K562 (cell line): ENCODE measurements around the gene TGM1. TPM values are rescaled to one million over a fixed set of nuclear protein-coding genes. Genes with fewer than 3 reads are reported as not detected.

ENCODE experiments used
- ATAC-seq: fragments of 200-7000 bp; cut with Tn5 transposase; 3 replicates; pipeline ENCODE4 v1.9.1; 2020; ENCODE audit warnings: moderate library complexity
- BruUV-seq: library from RNA; stranded (reverse); fragments of 400-500 nt; replicated peaks from 2 replicates; lab custom pipeline; 2021; lab: Mats Ljungman, UMichigan
- CTCF ChIA-PET: fragments of 300-600 bp; formaldehyde crosslinking; extraction: SDS; loops from one replicate; lab custom pipeline; 2021; ENCODE audit warnings: low intra/inter-chr PET ratio; lab: Yijun Ruan, JAX
- POLR2A ChIA-PET: fragments of 300-600, 350-650 bp; sonication (Branson Sonifier 250); formaldehyde crosslinking; extraction: SDS; loops from one replicate; lab custom pipeline; 2021; ENCODE audit warnings: antibody characterized with exemption, inconsistent platforms; lab: Yijun Ruan, JAX
- DNase-seq, 4 experiments: peaks; one replicate each; pipeline versions ENCODE4 v3.0.0 to v3.0.0-alpha.2; 2011 to 2018; ENCODE audit warnings: low spot score in 3 of 4, mixed read lengths in 3 of 4; ENCODE audit errors: extremely low read depth in 1 of 4
- FAIRE-seq: peaks from 2 replicates; lab custom pipeline; 2011; peaks lifted over from hg19 to GRCh38; lab: Jason Lieb, UNC
- H2AFZ ChIP-seq: 2 replicates; pipeline ENCODE4 v1.6.0; 2011; ENCODE audit warnings: low read depth, low read length, control low read depth, inconsistent platforms
- H3K27ac ChIP-seq: fragments of 200-600 bp; 3 replicates; pipeline ENCODE4 v1.8.0; 2011; ENCODE audit warnings: low read depth, mild to moderate bottlenecking, control low read depth, inconsistent platforms, low read length, moderate library complexity, mixed read lengths; ENCODE audit errors: extremely low read depth
- H3K27me3 ChIP-seq, 2 experiments: fragments of 300-600 bp in 1 of 2; 2 replicates in 1 of 2; 3 replicates in 1 of 2; pipeline versions ENCODE4 v1.6.0 to v1.8.0; 2011; ENCODE audit warnings: inconsistent platforms in 2 of 2, low read length in 2 of 2, mild to moderate bottlenecking in 1 of 2, mixed read lengths in 1 of 2, moderate library complexity in 1 of 2; ENCODE audit not compliant: control insufficient read depth in 2 of 2, insufficient read depth in 2 of 2
- H3K36me3 ChIP-seq: fragments of 300-600 bp; 3 replicates; pipeline ENCODE4 v1.8.0; 2011; ENCODE audit warnings: mild to moderate bottlenecking, low read length, inconsistent platforms; ENCODE audit not compliant: control insufficient read depth, insufficient read depth
- H3K4me1 ChIP-seq, 2 experiments: fragments of 200-600 bp in 1 of 2; replicated peaks in 1 of 2; 2 replicates in 1 of 2; 3 replicates in 1 of 2; pipeline versions ENCODE4 v1.5.1 to v1.8.0; 2011; ENCODE audit warnings: inconsistent platforms in 2 of 2, low read length in 2 of 2, mild to moderate bottlenecking in 1 of 2, mixed read lengths in 1 of 2, moderate library complexity in 1 of 2; ENCODE audit not compliant: control insufficient read depth in 2 of 2, insufficient read depth in 2 of 2
- H3K4me2 ChIP-seq: 2 replicates; pipeline ENCODE4 v1.6.1; 2011; ENCODE audit warnings: low read length, control low read depth, inconsistent platforms, mixed read lengths; ENCODE audit not compliant: insufficient read depth
- H3K4me3 ChIP-seq: fragments of 200-600 bp; sonication (generic), shearing (Covaris generic); 2 replicates; pipeline ENCODE4 v1.5.1; 2016; ENCODE audit warnings: control low read depth, inconsistent platforms
- H3K79me2 ChIP-seq: fragments of 200-600 bp; 3 replicates; pipeline ENCODE4 v1.8.0; 2011; ENCODE audit warnings: low read length, inconsistent platforms; ENCODE audit not compliant: control insufficient read depth, insufficient read depth
- H3K9ac ChIP-seq, 2 experiments: 2 replicates each; pipeline versions ENCODE4 v1.6.0 to v1.6.1; 2011; ENCODE audit warnings: low read depth in 2 of 2, low read length in 2 of 2, control low read depth in 1 of 2, inconsistent platforms in 1 of 2, mild to moderate bottlenecking in 1 of 2, mixed read lengths in 1 of 2; ENCODE audit not compliant: insufficient read depth in 1 of 2
- H3K9me1 ChIP-seq: one replicate; pipeline ENCODE4 v1.6.0; 2011; ENCODE audit warnings: inconsistent platforms, mild to moderate bottlenecking, low read length, moderate library complexity; ENCODE audit not compliant: control insufficient read depth, insufficient read depth
- H3K9me3 ChIP-seq: replicated peaks from 2 replicates; pipeline ENCODE4 v1.5.1; 2011; ENCODE audit warnings: low read depth, low read length, inconsistent platforms; ENCODE audit not compliant: control insufficient read depth, insufficient read depth
- H4K20me1 ChIP-seq: replicated peaks from 2 replicates; pipeline ENCODE4 v1.6.1; 2011; ENCODE audit warnings: low read length, inconsistent platforms, mixed read lengths; ENCODE audit not compliant: control insufficient read depth, insufficient read depth
- CLOCK ChIP-seq: fragments of 250-450 bp; sonication (Bioruptor Pico); IDR thresholded peaks from 2 replicates; pipeline ENCODE4 v1.4.0; 2020; ENCODE audit warnings: mild to moderate bottlenecking, moderate library complexity, borderline replicate concordance
- RNF219 ChIP-seq: fragments of 250-450 bp; sonication (Bioruptor Pico); IDR thresholded peaks from 2 replicates; pipeline ENCODE4 v1.5.0; 2022; ENCODE audit warnings: mild to moderate bottlenecking
- WGBS: fragments of 100-300 bp; shearing (Covaris generic); methylation state at CpG from one replicate; pipeline ENCODE4 v1.1.6; 2016; ENCODE audit warnings: low coverage, mixed read lengths; ENCODE audit not compliant: insufficient coverage; ENCODE audit errors: missing lambda C conversion rate; 5-methylcytosine and 5-hydroxymethylcytosine counted together
- in situ Hi-C: fragments of 300-500 bp; cut with MboI; formaldehyde crosslinking; loops from 4 replicates; pipeline ENCODE4 v1.15.0; 2018; ENCODE audit warnings: inconsistent platforms, mixed read lengths
- intact Hi-C: fragments of 100-400 bp; cut with micrococcal nuclease; formaldehyde crosslinking; loops from 2 replicates; pipeline ENCODE4 v1.14.2; 2022
- polyA plus RNA-seq, 8 experiments: library from polyadenylated mRNA; depleted of rRNA in 4 of 8; stranded (reverse) in 5 of 8; unstranded in 3 of 8; fragments of >200 nt; fragmentation: Nextera tagmentation in 2 of 8; fragmentation: Illumina TruSeq in 1 of 8; extraction: Ambion mirVana in 2 of 8; extraction: Trizol in 1 of 8; gene quantifications; 2 replicates each; pipeline versions ENCODE4 v1.2.1 to v1.2.3, GENCODE V29; 2011 to 2014; ENCODE audit warnings: inconsistent platforms in 1 of 8, missing spikeins in 1 of 8
- total RNA-seq, 7 experiments: library from RNA; depleted of rRNA in 6 of 7; stranded (reverse); fragments of >200 nt in 6 of 7; fragmentation: Illumina TruSeq in 2 of 7; extraction: Trizol in 2 of 7; gene quantifications; 2 replicates each; pipeline versions ENCODE4 v1.2.1 to v1.2.3, GENCODE V29; 2011 to 2021; ENCODE audit warnings: low replicate concordance in 1 of 7

The TGM1 gene
- total and polyA plus RNA-seq, 9 of the 15 experiments (the other 6 are each of a cell fraction or from before 2014, with no cell fraction given), result 0.13 to 4.4 (median 0.88) TPM

- 63% methylated on average over 3 of the region's 3 CpGs for WGBS
- H3K27me3 ChIP-seq, result no peaks in the 10 kb centered on the region
- in situ Hi-C loops (no loop called here), intact Hi-C loops (no loop called here)
- no peaks in the 10 kb centered on the region for H3K9me3 ChIP-seq
- TF ChIP-seq CLOCK (CRISPR knock-in tag), result no peak
- no peak for TF ChIP-seq RNF219 (CRISPR knock-in tag)
- H3K36me3 ChIP-seq, result peaks cover 9% of the 10 kb centered on the region; the same call in 2 of the 3 replicates
- H2AFZ ChIP-seq, result no peak overlapping the region
- H3K9ac ChIP-seq, result no peak overlapping the region
- no peak overlapping the region for H3K4me2 ChIP-seq
- no peaks in the 10 kb centered on the region for H3K9me1 ChIP-seq
- CTCF ChIA-PET, result no interaction called here
- H4K20me1 ChIP-seq, result no peaks in the 10 kb centered on the region
- H3K27ac ChIP-seq, result no peak overlapping the region
- ATAC-seq (no peak), FAIRE-seq (no peak), DNase-seq (no peak)
- BruUV-seq, result no TSS peak
- H3K4me1 ChIP-seq, result peaks cover 1 to 4% of the 10 kb centered on the region in 2 experiments; a peak in 4 of 5 replicates
- no peak overlapping the region for H3K4me3 ChIP-seq
- POLR2A ChIA-PET, result no interaction called here
- peaks cover 18% of the 10 kb centered on the region for H3K79me2 ChIP-seq
Observed at GRCh38 chr14:24219521-24219920, 43.5 kb downstream of the TGM1 start.
